ENCODE results near the gene ATP11A. TPM values are rescaled to one million over a fixed set of nuclear protein-coding genes. Genes with fewer than 3 reads are reported as not detected.
"Not testable (repeated sequence)": the region's sequence is repeated elsewhere in the genome, so short reads cannot be mapped to it uniquely, and the experiment has no call there.

ATP11A gene
- total RNA-seq, 2 donors from 2014 or later = 15.2 to 38.4 TPM

DNA sequence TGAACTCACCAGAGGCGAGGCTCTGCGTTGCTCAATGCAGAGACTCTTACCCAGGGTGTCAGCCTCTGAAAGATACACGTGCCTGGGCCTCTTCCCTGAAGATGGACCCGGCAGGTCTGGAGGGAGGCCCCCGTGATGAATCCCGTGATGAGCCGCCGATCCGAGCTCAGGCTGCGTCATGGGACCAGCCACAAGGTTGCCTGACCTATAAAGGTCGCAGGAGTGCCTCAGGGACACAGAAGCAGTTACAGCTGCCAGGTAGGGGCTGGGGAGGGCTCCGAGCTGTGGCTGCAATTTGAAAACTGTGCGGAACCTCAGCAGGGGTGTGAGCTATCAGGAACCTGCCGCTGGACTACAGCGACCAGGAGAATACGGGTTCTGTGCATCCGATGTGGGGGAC is 10.5 kb upstream of the ATP11A start:
- Histone ChIP-seq H3K9me3 (no peaks in the 10 kb centered on the region), H3K27ac (no peak overlapping the region), H3K4me3 (no peak overlapping the region), H3K36me3 (no peaks in the 10 kb centered on the region), H3K27me3 (replicated peaks; ENCODE audit: insufficient read depth) (no peaks in the 10 kb centered on the region), H3K4me1 (ENCODE audit: control insufficient read depth in 1 of 2, low read depth in 2 of 2) (no peaks in the 10 kb centered on the region)
- TF ChIP-seq, protein P1, sequence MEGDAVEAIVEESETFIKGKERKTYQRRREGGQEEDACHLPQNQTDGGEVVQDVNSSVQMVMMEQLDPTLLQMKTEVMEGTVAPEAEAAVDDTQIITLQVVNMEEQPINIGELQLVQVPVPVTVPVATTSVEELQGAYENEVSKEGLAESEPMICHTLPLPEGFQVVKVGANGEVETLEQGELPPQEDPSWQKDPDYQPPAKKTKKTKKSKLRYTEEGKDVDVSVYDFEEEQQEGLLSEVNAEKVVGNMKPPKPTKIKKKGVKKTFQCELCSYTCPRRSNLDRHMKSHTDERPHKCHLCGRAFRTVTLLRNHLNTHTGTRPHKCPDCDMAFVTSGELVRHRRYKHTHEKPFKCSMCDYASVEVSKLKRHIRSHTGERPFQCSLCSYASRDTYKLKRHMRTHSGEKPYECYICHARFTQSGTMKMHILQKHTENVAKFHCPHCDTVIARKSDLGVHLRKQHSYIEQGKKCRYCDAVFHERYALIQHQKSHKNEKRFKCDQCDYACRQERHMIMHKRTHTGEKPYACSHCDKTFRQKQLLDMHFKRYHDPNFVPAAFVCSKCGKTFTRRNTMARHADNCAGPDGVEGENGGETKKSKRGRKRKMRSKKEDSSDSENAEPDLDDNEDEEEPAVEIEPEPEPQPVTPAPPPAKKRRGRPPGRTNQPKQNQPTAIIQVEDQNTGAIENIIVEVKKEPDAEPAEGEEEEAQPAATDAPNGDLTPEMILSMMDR (IDR thresholded peaks at IDR 0.05) = no peak
- no peak for ATAC-seq (ENCODE audit: insufficient number of reproducible peaks, low FRiP score, low read depth)
- no peak for DNase-seq (ENCODE audit: low spot score)

DNA sequence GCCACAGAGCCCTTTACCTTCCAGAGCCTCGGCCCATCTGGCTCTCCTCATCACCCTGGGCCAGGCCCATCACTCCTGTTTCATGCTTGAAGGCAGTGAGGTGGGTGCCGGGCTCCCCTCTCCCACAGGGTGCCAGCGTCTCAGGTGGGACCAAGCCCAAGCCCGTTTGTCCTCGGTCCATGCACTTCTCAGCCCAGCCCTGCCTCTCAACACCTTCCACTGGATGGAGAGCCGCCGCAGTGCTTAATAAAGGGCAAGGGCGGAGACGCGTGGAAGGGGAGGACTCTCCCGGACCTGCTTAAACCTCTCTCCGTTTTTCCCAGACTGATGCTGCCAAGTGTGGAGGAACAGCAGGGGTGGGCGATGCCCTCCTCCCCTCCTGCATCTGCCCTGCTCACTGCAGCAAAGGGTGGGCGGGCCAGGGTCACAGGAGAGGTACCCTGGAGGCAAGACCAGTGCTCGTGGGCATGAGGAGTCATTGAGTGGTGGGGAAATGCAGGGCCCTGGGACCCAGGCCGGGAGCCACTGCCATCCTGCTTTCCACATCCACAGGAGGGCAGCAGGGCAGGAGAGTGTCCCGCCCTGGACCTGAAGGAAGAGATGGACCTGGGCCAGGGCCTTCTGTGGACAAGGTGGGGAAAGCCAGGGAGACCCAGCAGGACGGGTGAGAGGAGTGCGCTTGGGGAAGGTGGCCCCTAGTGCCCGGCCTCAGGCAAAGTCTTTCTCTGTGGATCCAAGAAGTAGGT is 9.7 kb upstream of the ATP11A start:
- Histone ChIP-seq H3K9me3 (no peaks in the 10 kb centered on the region), H3K4me1 (ENCODE audit: control insufficient read depth in 1 of 2, low read depth in 2 of 2) (no peaks in the 10 kb centered on the region), H3K27ac (no peak overlapping the region), H3K4me3 (no peak overlapping the region), H3K27me3 (replicated peaks; ENCODE audit: insufficient read depth) (no peaks in the 10 kb centered on the region), H3K36me3 (no peaks in the 10 kb centered on the region)
- DNase-seq (ENCODE audit: low spot score) = no peak
- TF ChIP-seq, protein P1 (IDR thresholded peaks at IDR 0.05) = no peak
- ATAC-seq (ENCODE audit: insufficient number of reproducible peaks, low FRiP score, low read depth) = no peak

DNA sequence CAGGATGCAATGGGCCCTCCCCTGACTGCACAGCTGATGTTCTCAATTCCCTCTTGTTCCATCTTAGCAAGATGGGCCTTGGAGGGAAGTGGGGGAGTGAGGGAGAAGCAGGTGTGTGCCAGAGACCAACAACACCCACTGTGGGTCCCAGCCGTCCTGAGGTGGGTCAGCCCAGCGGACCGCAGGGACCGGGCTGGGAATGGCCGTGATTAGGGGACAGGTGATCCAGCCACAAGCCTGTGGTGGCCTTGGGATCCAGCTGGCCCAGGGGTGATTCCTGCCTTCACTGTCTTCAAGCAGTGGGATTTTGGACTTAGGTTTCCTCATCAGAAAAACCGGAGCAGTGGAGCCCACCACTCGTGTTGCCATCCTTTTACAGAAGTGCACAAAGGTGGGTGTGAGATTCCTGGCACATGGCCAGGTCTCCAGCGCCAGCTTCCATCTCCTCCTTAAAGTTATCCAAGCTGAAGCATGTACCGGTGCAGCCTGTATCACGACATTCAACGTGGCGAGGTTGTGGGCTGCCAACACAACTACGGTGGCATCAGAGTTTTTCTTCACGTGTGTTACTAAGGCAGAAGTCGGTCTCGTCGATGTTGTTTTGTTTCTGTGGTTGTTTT is 9.0 kb upstream of the ATP11A start:
- H3K36me3 ChIP-seq = no peaks in the 10 kb centered on the region
- ATAC-seq (ENCODE audit: insufficient number of reproducible peaks, low FRiP score, low read depth) (no peak), DNase-seq (ENCODE audit: low spot score) (no peak)
- no peak overlapping the region for H3K27ac ChIP-seq
- no peaks in the 10 kb centered on the region for H3K27me3 ChIP-seq (replicated peaks; ENCODE audit: insufficient read depth)
- no peaks in the 10 kb centered on the region for H3K4me1 ChIP-seq (ENCODE audit: control insufficient read depth in 1 of 2, low read depth in 2 of 2)
- H3K9me3 ChIP-seq = no peaks in the 10 kb centered on the region
- no peak overlapping the region for H3K4me3 ChIP-seq
- TF ChIP-seq, protein P1 (IDR thresholded peaks at IDR 0.05) = no peak

DNA sequence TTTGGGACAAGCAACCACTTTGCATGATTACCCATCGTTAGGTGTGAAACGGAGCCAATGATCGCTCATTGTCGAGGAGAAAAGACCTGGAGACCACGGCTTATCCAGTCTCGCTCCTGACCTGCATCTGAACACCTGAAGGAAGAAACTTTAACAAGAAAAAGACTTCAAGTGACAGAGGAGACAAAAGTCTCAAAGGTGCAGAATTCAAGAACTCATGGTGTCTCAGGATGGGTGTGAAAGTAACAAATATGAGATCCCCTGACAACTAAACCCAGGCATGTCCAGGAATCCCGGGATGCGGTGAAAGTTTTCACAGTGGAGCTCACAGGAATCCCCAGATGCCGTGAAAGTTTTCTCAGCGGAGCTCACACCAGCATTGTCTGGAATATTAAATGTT is 6.3 kb upstream of the ATP11A start:
- no peaks in the 10 kb centered on the region for H3K9me3 ChIP-seq
- TF ChIP-seq, protein P1 (IDR thresholded peaks at IDR 0.05) = no peak
- no peaks in the 10 kb centered on the region for H3K4me1 ChIP-seq (ENCODE audit: control insufficient read depth in 1 of 2, low read depth in 2 of 2)
- no peaks in the 10 kb centered on the region for H3K27me3 ChIP-seq (replicated peaks; ENCODE audit: insufficient read depth)
- H3K4me3 ChIP-seq = no peak overlapping the region
- no peaks in the 10 kb centered on the region for H3K36me3 ChIP-seq
- H3K27ac ChIP-seq = no peak overlapping the region
- DNase-seq (ENCODE audit: low spot score) = no peak
- no peak for ATAC-seq (ENCODE audit: insufficient number of reproducible peaks, low FRiP score, low read depth)

DNA sequence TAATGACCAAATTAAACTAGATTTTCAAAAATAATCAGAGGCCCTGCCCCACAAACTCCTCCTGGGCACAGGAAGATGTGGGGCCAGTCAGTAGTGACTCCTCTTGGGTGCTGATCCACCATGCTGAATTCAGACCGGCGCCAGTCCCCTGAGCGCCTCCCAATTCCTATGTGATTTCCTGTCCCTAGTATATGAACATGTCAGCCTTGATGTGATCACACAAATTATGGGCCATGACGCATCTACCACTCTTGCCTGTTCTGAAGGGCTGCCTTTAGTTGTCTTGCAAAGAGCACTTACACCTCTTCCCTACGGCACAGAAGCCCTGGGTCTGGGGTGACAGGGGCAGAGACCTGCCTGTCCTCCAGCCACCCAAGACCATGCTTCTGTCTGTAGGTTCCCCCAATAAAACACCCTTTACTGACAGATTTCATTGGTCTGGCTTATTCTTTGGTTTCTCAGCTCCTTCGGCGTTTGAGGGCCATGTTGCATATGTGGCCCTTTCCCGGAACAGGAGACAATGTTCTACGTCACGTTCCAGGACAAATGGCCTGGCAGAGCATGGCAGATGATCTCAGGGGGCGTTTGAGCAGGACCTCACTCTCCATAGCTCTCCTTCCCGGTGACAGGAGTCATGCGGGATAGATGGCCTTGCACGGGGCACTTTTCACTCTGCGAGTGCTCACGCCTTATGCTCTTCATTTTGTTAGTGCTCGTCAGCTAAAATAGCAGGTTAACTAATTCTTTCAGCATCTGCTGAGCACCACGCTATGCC is 5.6 kb upstream of the ATP11A start:
- H3K27me3 ChIP-seq (replicated peaks; ENCODE audit: insufficient read depth) = no peaks in the 10 kb centered on the region

DNA sequence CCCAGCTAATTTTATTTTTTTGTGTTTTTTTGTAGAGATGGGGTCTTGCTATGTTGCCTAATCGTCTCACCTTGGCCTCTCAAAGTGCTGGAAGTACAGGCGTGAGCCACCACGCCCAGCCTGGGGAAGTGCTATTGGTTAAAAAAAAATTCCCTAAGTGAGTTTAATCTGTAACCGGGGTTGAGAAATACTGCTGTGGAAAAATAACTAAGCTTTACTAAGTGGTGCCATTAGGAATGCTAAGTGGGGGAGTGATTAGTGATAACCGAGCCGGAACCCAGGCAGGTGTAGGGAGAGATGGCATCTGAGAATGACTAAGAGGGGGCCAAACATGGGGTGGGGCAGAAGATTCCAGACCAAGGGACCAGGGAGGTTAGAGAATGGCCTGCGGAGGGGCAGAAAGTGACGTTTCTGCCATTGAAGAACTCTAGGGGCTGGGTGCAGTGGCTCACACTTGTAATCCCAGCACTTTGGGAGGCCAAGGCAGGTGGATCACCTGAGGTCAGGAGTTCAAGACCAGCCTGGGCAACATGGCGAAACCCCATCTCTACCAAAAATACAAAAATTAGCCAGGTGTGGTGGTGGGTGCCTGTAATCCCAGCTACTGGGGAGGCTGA is 4.5 kb upstream of the ATP11A start:
- H3K4me1 ChIP-seq (ENCODE audit: control insufficient read depth in 1 of 2, low read depth in 2 of 2); H3K27me3 ChIP-seq (replicated peaks; ENCODE audit: insufficient read depth); H3K36me3 ChIP-seq; ATAC-seq (ENCODE audit: insufficient number of reproducible peaks, low FRiP score, low read depth); DNase-seq (ENCODE audit: low spot score); H3K4me3 ChIP-seq; H3K27ac ChIP-seq; H3K9me3 ChIP-seq: not testable (repeated sequence)

More for the DNA sequence above, 5.6 kb upstream of the ATP11A start:
- Histone ChIP-seq H3K9me3 (no peaks in the 10 kb centered on the region), H3K4me3 (no peak overlapping the region), H3K4me1 (ENCODE audit: control insufficient read depth in 1 of 2, low read depth in 2 of 2) (peaks cover 0 to 3% of the 10 kb centered on the region in 2 donors), H3K36me3 (no peaks in the 10 kb centered on the region), H3K27ac (no peak overlapping the region)
- TF ChIP-seq, protein P1 (IDR thresholded peaks at IDR 0.05) = no peak
- DNase-seq (ENCODE audit: low spot score) (no peak), ATAC-seq (ENCODE audit: insufficient number of reproducible peaks, low FRiP score, low read depth) (no peak)

Data from thoracic aorta (tissue), 2 donors.